ENCODE results near the gene HPS3. TPM values are rescaled to one million over a fixed set of nuclear protein-coding genes. Genes with fewer than 3 reads are reported as not detected.

Gene HPS3
- total RNA-seq, 4 donors from 2014 or later, result 3.1 to 5.5 (median 4.4) TPM

- H3K27me3 ChIP-seq, result no peaks in the 10 kb centered on the region
- ATAC-seq (peak; percentile 49 to 63), DNase-seq (no peak)
- no peaks in the 10 kb centered on the region for H3K9me3 ChIP-seq
- in situ Hi-C loops (cut with MboI; ENCODE audit: low sequenced_read_pairs in 4 of 4), result no loop called here
- H3K4me3 ChIP-seq, result peak overlapping the region; percentile 63 to 78 (median 70)
- no peak for TF ChIP-seq POLR2A (IDR thresholded peaks at IDR 0.05)
- TF ChIP-seq, protein P1, sequence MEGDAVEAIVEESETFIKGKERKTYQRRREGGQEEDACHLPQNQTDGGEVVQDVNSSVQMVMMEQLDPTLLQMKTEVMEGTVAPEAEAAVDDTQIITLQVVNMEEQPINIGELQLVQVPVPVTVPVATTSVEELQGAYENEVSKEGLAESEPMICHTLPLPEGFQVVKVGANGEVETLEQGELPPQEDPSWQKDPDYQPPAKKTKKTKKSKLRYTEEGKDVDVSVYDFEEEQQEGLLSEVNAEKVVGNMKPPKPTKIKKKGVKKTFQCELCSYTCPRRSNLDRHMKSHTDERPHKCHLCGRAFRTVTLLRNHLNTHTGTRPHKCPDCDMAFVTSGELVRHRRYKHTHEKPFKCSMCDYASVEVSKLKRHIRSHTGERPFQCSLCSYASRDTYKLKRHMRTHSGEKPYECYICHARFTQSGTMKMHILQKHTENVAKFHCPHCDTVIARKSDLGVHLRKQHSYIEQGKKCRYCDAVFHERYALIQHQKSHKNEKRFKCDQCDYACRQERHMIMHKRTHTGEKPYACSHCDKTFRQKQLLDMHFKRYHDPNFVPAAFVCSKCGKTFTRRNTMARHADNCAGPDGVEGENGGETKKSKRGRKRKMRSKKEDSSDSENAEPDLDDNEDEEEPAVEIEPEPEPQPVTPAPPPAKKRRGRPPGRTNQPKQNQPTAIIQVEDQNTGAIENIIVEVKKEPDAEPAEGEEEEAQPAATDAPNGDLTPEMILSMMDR (IDR thresholded peaks at IDR 0.05 in 4 of 5, conservative IDR thresholded peaks at IDR 0.05 in 1 of 5), result no peak
- H3K4me1 ChIP-seq, result peaks cover 10 to 11% of the 10 kb centered on the region in 2 donors
- intact Hi-C loops (cut with DNase I; ENCODE audit: low total_unique reads), result loop anchor here (1.0 to 10.0 kb wide), 2 partner anchors 43 to 131 kb away; partner anchors contain the start of gene HPS3
- H3K36me3 ChIP-seq, result no peaks in the 10 kb centered on the region
- H3K27ac ChIP-seq, result peak overlapping the region; percentile 78 to 83 (median 80)
Measured at GRCh38 chr3:149085828-149086231, 43.6 kb upstream of the HPS3 start.

DNA sequence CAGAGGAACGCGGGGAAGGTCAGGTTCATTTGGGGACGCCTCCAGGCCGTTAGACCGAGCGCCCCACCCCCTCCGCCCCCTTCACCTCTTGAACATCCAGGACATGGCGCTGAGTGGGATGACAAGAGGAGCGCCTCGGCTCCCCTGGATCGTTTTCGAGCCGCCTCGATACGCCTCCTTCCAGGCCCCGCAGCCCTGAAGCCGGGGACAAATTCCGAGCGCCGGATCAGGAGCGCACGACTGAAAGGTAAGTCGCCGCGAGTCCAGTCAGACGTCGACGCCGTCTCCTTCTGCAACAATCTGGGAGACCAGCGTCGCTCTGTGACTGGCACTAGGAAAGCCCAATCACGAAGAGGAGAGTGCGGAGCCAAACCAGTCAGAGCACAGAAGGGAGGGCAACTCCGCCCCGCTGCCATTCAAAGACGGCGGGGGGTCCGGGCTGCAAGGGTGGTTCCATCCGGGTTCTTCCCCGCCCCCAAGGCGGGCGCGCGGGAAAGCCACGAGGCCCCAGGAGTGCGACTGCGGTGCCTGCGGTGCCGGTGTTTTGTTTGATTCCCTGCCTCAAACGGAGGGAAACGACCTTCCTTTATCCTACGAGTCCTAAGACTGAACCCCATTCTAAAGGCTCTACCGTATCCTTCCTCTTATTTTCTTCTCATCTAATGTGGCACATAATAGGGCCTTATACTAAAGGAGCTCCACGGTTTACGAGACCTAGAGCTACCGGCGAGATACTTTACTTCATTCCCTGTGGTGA lies 43.0 kb upstream of the HPS3 start, which contains the start of gene HLTF:
Gene HLTF (minus strand): TSS at position 302 of the 757 bp plus-strand sequence. CDS start 197 bp downstream, at position 105.
- intact Hi-C loops (cut with DNase I; ENCODE audit: low total_unique reads), result loop anchor here (1.0 to 10.0 kb wide), 2 partner anchors 43 to 132 kb away; partner anchors contain the start of gene HPS3
- in situ Hi-C loops (cut with MboI; ENCODE audit: low sequenced_read_pairs in 4 of 4), result no loop called here

GRCh38 chr3:149087208-149087607 lies 42.2 kb upstream of the HPS3 start:
- TF ChIP-seq POLR2A (IDR thresholded peaks at IDR 0.05), result no peak
- TF ChIP-seq, protein P1 (IDR thresholded peaks at IDR 0.05 in 4 of 5, conservative IDR thresholded peaks at IDR 0.05 in 1 of 5), result no peak
- Histone ChIP-seq H3K4me1 (peaks cover 10 to 11% of the 10 kb centered on the region in 2 donors), H3K27me3 (no peaks in the 10 kb centered on the region), H3K9me3 (no peaks in the 10 kb centered on the region), H3K4me3 (no peak overlapping the region), H3K36me3 (no peaks in the 10 kb centered on the region), H3K27ac (no peak overlapping the region)
- no peak for ATAC-seq
- intact Hi-C loops (cut with DNase I; ENCODE audit: low total_unique reads), result loop anchor here (10.0 kb wide), 1 partner anchor 132 kb away; no protein-coding TSS in a partner anchor
- no peak for DNase-seq
- in situ Hi-C loops (cut with MboI; ENCODE audit: low sequenced_read_pairs in 4 of 4), result no loop called here

More for the DNA sequence above, 43.0 kb upstream of the HPS3 start, which contains the start of gene HLTF:
- TF ChIP-seq, protein P1 (IDR thresholded peaks at IDR 0.05 in 4 of 5, conservative IDR thresholded peaks at IDR 0.05 in 1 of 5), result no peak
- TF ChIP-seq POLR2A (IDR thresholded peaks at IDR 0.05), result peak in 1 of 2 donors; percentile 70
- no peaks in the 10 kb centered on the region for H3K9me3 ChIP-seq
- ATAC-seq (peak; percentile 99 to 100), DNase-seq (peak; percentile 89 to 94)
- peaks cover 10 to 11% of the 10 kb centered on the region in 2 donors for H3K4me1 ChIP-seq
- peak within 1 kb of the TSS; percentile 78 to 83 (median 80) for H3K27ac ChIP-seq
- no peaks in the 10 kb centered on the region for H3K36me3 ChIP-seq
- H3K4me3 ChIP-seq, result peak within 1 kb of the TSS; percentile 63 to 78 (median 70)
- no peaks in the 10 kb centered on the region for H3K27me3 ChIP-seq

- TF ChIP-seq, protein P1 (IDR thresholded peaks at IDR 0.05 in 4 of 5, conservative IDR thresholded peaks at IDR 0.05 in 1 of 5), result no peak
- no peak for TF ChIP-seq POLR2A (IDR thresholded peaks at IDR 0.05)
- Histone ChIP-seq H3K27ac (no peak overlapping the region), H3K9me3 (no peaks in the 10 kb centered on the region), H3K4me1 (peaks cover 10 to 11% of the 10 kb centered on the region in 2 donors), H3K36me3 (no peaks in the 10 kb centered on the region), H3K4me3 (no peak overlapping the region), H3K27me3 (no peaks in the 10 kb centered on the region)
- no peak for ATAC-seq
- in situ Hi-C loops (cut with MboI; ENCODE audit: low sequenced_read_pairs in 4 of 4), result no loop called here
- no peak for DNase-seq
- intact Hi-C loops (cut with DNase I; ENCODE audit: low total_unique reads), result loop anchor here (10.0 kb wide), 1 partner anchor 135 kb away; no protein-coding TSS in a partner anchor
Measured at GRCh38 chr3:149089395-149089794, 40.0 kb upstream of the HPS3 start.
